ENCODE results near the gene OR2F2. TPM values are rescaled to one million over a fixed set of nuclear protein-coding genes. Genes with fewer than 3 reads are reported as not detected.

The OR2F2 gene
- total RNA-seq, 2 experiments from 2014 or later: not detected

- Histone ChIP-seq H3K4me1 (ENCODE audit: insufficient read depth, low read length, poor library complexity, severe bottlenecking) (no peaks in the 10 kb centered on the region), H3K9me2 (ENCODE audit: insufficient read depth, low read length) (no peaks in the 10 kb centered on the region), H3K4me3 (ENCODE audit: low read depth, low read length, poor library complexity, severe bottlenecking) (no peak overlapping the region), H3K36me3 (ENCODE audit: insufficient read depth, low read length) (no peaks in the 10 kb centered on the region), H2AFZ (ENCODE audit: low read length) (no peak overlapping the region), H3K79me2 (ENCODE audit: insufficient read depth, low read depth, low read length) (no peaks in the 10 kb centered on the region), H3K4me2 (ENCODE audit: low read length) (no peak overlapping the region), H4K20me1 (ENCODE audit: insufficient read depth, low read length) (no peaks in the 10 kb centered on the region), H3K27ac (ENCODE audit: low read depth, low read length, poor library complexity, severe bottlenecking) (no peak overlapping the region), H3K9me3 (ENCODE audit: low read length) (no peaks in the 10 kb centered on the region)
- BruUV-seq (replicated peaks): no TSS peak
- TF ChIP-seq, protein P1, sequence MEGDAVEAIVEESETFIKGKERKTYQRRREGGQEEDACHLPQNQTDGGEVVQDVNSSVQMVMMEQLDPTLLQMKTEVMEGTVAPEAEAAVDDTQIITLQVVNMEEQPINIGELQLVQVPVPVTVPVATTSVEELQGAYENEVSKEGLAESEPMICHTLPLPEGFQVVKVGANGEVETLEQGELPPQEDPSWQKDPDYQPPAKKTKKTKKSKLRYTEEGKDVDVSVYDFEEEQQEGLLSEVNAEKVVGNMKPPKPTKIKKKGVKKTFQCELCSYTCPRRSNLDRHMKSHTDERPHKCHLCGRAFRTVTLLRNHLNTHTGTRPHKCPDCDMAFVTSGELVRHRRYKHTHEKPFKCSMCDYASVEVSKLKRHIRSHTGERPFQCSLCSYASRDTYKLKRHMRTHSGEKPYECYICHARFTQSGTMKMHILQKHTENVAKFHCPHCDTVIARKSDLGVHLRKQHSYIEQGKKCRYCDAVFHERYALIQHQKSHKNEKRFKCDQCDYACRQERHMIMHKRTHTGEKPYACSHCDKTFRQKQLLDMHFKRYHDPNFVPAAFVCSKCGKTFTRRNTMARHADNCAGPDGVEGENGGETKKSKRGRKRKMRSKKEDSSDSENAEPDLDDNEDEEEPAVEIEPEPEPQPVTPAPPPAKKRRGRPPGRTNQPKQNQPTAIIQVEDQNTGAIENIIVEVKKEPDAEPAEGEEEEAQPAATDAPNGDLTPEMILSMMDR (conservative IDR thresholded peaks at IDR 0.05; ENCODE audit: low read length): no peak
- no peak for TF ChIP-seq EZH2phosphoT487 (IDR thresholded peaks at IDR 0.05; ENCODE audit: borderline replicate concordance, low read depth, low read length)
- POLR2A ChIA-PET: no interaction called here
- intact Hi-C loops (cut with micrococcal nuclease; ENCODE audit: unreplicated experiment): no loop called here
- CTCF ChIA-PET (ENCODE audit: unreplicated experiment): no interaction called here
- no peak for DNase-seq (ENCODE audit: low spot score)
Measured at GRCh38 chr7:143974459-143974858, 39.4 kb downstream of the OR2F2 start.

- H2AFZ ChIP-seq (ENCODE audit: low read length): no peak overlapping the region
- H4K20me1 ChIP-seq (ENCODE audit: insufficient read depth, low read length): no peaks in the 10 kb centered on the region
- H3K9me3 ChIP-seq (ENCODE audit: low read length): no peaks in the 10 kb centered on the region
- no peaks in the 10 kb centered on the region for H3K4me1 ChIP-seq (ENCODE audit: insufficient read depth, low read length, poor library complexity, severe bottlenecking)
- H3K4me2 ChIP-seq (ENCODE audit: low read length): no peak overlapping the region
- no peaks in the 10 kb centered on the region for H3K36me3 ChIP-seq (ENCODE audit: insufficient read depth, low read length)
- H3K4me3 ChIP-seq (ENCODE audit: low read depth, low read length, poor library complexity, severe bottlenecking): no peak overlapping the region
- intact Hi-C loops (cut with micrococcal nuclease; ENCODE audit: unreplicated experiment): no loop called here
- TF ChIP-seq, protein P1 (conservative IDR thresholded peaks at IDR 0.05; ENCODE audit: low read length): no peak
- no peak for TF ChIP-seq EZH2phosphoT487 (IDR thresholded peaks at IDR 0.05; ENCODE audit: borderline replicate concordance, low read depth, low read length)
- H3K27ac ChIP-seq (ENCODE audit: low read depth, low read length, poor library complexity, severe bottlenecking): no peak overlapping the region
- ChIA-PET CTCF (ENCODE audit: unreplicated experiment) (no interaction called here), POLR2A (interaction anchor here (1.1 kb wide), 1 partner anchor 10 kb away, joined by 5 read pairs; no protein-coding TSS in a partner anchor)
- no peaks in the 10 kb centered on the region for H3K79me2 ChIP-seq (ENCODE audit: insufficient read depth, low read depth, low read length)
- no peak for DNase-seq (ENCODE audit: low spot score)
- BruUV-seq (replicated peaks): no TSS peak
- no peaks in the 10 kb centered on the region for H3K9me2 ChIP-seq (ENCODE audit: insufficient read depth, low read length)
Measured at GRCh38 chr7:143975617-143976016, 40.6 kb downstream of the OR2F2 start.

DNA sequence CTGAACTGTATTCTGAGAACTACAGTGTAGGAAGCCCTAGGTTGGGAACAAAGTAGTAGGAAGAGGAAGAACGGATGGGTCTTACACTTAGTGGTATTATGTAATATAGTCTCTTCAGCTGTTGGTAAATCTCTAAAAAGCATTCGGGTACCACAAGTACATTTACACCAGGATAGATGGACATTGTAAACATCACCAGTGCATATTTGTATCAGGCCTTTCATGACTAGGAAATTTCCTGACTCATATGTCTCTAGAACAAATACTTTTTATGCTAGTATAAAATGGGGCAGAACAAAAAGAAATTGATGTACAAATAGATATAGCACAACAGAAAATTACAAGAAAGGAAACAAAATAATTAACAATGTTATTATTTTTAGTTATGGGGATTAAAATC, 43.6 kb downstream of the OR2F2 start:
- intact Hi-C loops (cut with micrococcal nuclease; ENCODE audit: unreplicated experiment): no loop called here
- no peak overlapping the region for H3K4me3 ChIP-seq (ENCODE audit: low read depth, low read length, poor library complexity, severe bottlenecking)
- no TSS peak for BruUV-seq (replicated peaks)
- H3K4me2 ChIP-seq (ENCODE audit: low read length): no peak overlapping the region
- no peaks in the 10 kb centered on the region for H3K9me3 ChIP-seq (ENCODE audit: low read length)
- no peaks in the 10 kb centered on the region for H4K20me1 ChIP-seq (ENCODE audit: insufficient read depth, low read length)
- H3K79me2 ChIP-seq (ENCODE audit: insufficient read depth, low read depth, low read length): no peaks in the 10 kb centered on the region
- no peak for DNase-seq (ENCODE audit: low spot score)
- H3K9me2 ChIP-seq (ENCODE audit: insufficient read depth, low read length): no peaks in the 10 kb centered on the region
- no peaks in the 10 kb centered on the region for H3K36me3 ChIP-seq (ENCODE audit: insufficient read depth, low read length)
- H2AFZ ChIP-seq (ENCODE audit: low read length): no peak overlapping the region
- CTCF ChIA-PET (ENCODE audit: unreplicated experiment): no interaction called here
- H3K4me1 ChIP-seq (ENCODE audit: insufficient read depth, low read length, poor library complexity, severe bottlenecking): no peaks in the 10 kb centered on the region
- POLR2A ChIA-PET: no interaction called here
- TF ChIP-seq EZH2phosphoT487 (IDR thresholded peaks at IDR 0.05; ENCODE audit: borderline replicate concordance, low read depth, low read length): no peak
- TF ChIP-seq, protein P1 (conservative IDR thresholded peaks at IDR 0.05; ENCODE audit: low read length): no peak
- no peak overlapping the region for H3K27ac ChIP-seq (ENCODE audit: low read depth, low read length, poor library complexity, severe bottlenecking)

Data from OCI-LY7 (cell line).